ENCODE measurements around the gene ANKRD11. TPM values are rescaled to one million over a fixed set of nuclear protein-coding genes. Genes with fewer than 3 reads are reported as not detected.

ANKRD11 gene
- total and polyA plus RNA-seq, 2 donors (not counting 1 experiment from before 2014, with no cell fraction given) = 41.5 to 71.2 TPM

- TF ChIP-seq EZH2 (IDR thresholded peaks at IDR 0.05; ENCODE audit: low read length, missing control alignments) = no peak
- TF ChIP-seq CTCF (conservative IDR thresholded peaks at IDR 0.05 in 1 of 2, IDR thresholded peaks at IDR 0.05 in 1 of 2; ENCODE audit: low read depth in 1 of 2, low read length in 2 of 2) = no peak
- Histone ChIP-seq H3K4me1 (ENCODE audit: control insufficient read depth, extremely low read depth, insufficient read depth, low read length) (peaks cover 2% of the 10 kb centered on the region), H3K27me3 (ENCODE audit: control insufficient read depth, insufficient read depth, low read length) (no peaks in the 10 kb centered on the region), H3K9me3 (ENCODE audit: control insufficient read depth, insufficient read depth, low read depth, low read length) (peaks cover 2% of the 10 kb centered on the region), H3K36me3 (ENCODE audit: control insufficient read depth, insufficient read depth, low read length) (peaks cover 14% of the 10 kb centered on the region), H3K27ac (ENCODE audit: insufficient read depth, low read length) (no peak overlapping the region), H2AFZ (ENCODE audit: low read length) (no peak overlapping the region), H3K79me2 (ENCODE audit: control insufficient read depth, insufficient read depth, low read length) (peaks cover 13% of the 10 kb centered on the region), H4K20me1 (ENCODE audit: control insufficient read depth, extremely low read depth, insufficient read depth, low read length) (no peaks in the 10 kb centered on the region), H3K9ac (ENCODE audit: insufficient read depth, low read length) (no peak overlapping the region), H3K4me3 (replicated peaks in 1 of 4; ENCODE audit: control extremely low read depth in 1 of 4, insufficient read depth in 1 of 4, low read depth in 3 of 4, low read length in 4 of 4) (no peak overlapping the region), H3K4me2 (ENCODE audit: extremely low read depth, insufficient read depth, low read length) (no peak overlapping the region)
- DNase-seq (ENCODE audit: low read depth in 2 of 2) = no peak
Measured at GRCh38 chr16:89221604-89222003, 268.8 kb downstream of the ANKRD11 start.

- Histone ChIP-seq H3K9me3 (ENCODE audit: control insufficient read depth, insufficient read depth, low read depth, low read length) (no peaks in the 10 kb centered on the region), H3K36me3 (ENCODE audit: control insufficient read depth, insufficient read depth, low read length) (peaks cover 9% of the 10 kb centered on the region), H2AFZ (ENCODE audit: low read length) (no peak overlapping the region), H3K9ac (ENCODE audit: insufficient read depth, low read length) (no peak overlapping the region), H3K79me2 (ENCODE audit: control insufficient read depth, insufficient read depth, low read length) (peaks cover 13% of the 10 kb centered on the region), H4K20me1 (ENCODE audit: control insufficient read depth, extremely low read depth, insufficient read depth, low read length) (no peaks in the 10 kb centered on the region), H3K4me2 (ENCODE audit: extremely low read depth, insufficient read depth, low read length) (no peak overlapping the region), H3K27ac (ENCODE audit: insufficient read depth, low read length) (no peak overlapping the region), H3K27me3 (ENCODE audit: control insufficient read depth, insufficient read depth, low read length) (no peaks in the 10 kb centered on the region), H3K4me3 (replicated peaks in 1 of 4; ENCODE audit: control extremely low read depth in 1 of 4, insufficient read depth in 1 of 4, low read depth in 3 of 4, low read length in 4 of 4) (no peak overlapping the region), H3K4me1 (ENCODE audit: control insufficient read depth, extremely low read depth, insufficient read depth, low read length) (peaks cover 2% of the 10 kb centered on the region)
- no peak for DNase-seq (ENCODE audit: low read depth in 2 of 2)
- TF ChIP-seq CTCF (conservative IDR thresholded peaks at IDR 0.05 in 1 of 2, IDR thresholded peaks at IDR 0.05 in 1 of 2; ENCODE audit: low read depth in 1 of 2, low read length in 2 of 2) = no peak
- TF ChIP-seq EZH2 (IDR thresholded peaks at IDR 0.05; ENCODE audit: low read length, missing control alignments) = no peak
Measured at GRCh38 chr16:89219365-89219764, 271.0 kb downstream of the ANKRD11 start.

Other genes with a start within 250 kb of the ANKRD11 start
- 83.5 and 107 TPM in 2 replicates for gene SPG7, start 17.8 kb upstream of the ANKRD11 start, total RNA-seq
- gene SPG7, start 17.8 kb upstream of the ANKRD11 start, polyA plus RNA-seq = 35.1 and 53.3 TPM in 2 replicates
- gene RPL13, start 70.1 kb upstream of the ANKRD11 start, total RNA-seq = 3,823 and 3,824 TPM in 2 replicates
- 1,441 and 1,442 TPM in 2 replicates for gene RPL13, start 70.1 kb upstream of the ANKRD11 start, polyA plus RNA-seq
- 13.1 and 53.0 TPM in 2 replicates for gene CPNE7, start 85.2 kb upstream of the ANKRD11 start, total RNA-seq
- gene CPNE7, start 85.2 kb upstream of the ANKRD11 start, polyA plus RNA-seq = 10.2 and 14.5 TPM in 2 replicates
- under 0.01 and 0.17 TPM in 2 replicates for gene DPEP1, start 123.1 kb upstream of the ANKRD11 start, total RNA-seq
- gene DPEP1, start 123.1 kb upstream of the ANKRD11 start, polyA plus RNA-seq = not detected in 2 replicates
- 60.9 and 66.2 TPM in 2 replicates for gene CHMP1A, start 167.1 kb upstream of the ANKRD11 start, total RNA-seq
- gene CHMP1A, start 167.1 kb upstream of the ANKRD11 start, polyA plus RNA-seq = 61.0 and 65.3 TPM in 2 replicates
- gene SPATA33, start 167.3 kb upstream of the ANKRD11 start, total RNA-seq = 1.5 and 2.0 TPM in 2 replicates
- 2.8 and 5.2 TPM in 2 replicates for gene SPATA33, start 167.3 kb upstream of the ANKRD11 start, polyA plus RNA-seq
- gene CDK10, start 196.1 kb upstream of the ANKRD11 start, total RNA-seq = 37.5 and 41.9 TPM in 2 replicates
- gene CDK10, start 196.1 kb upstream of the ANKRD11 start, polyA plus RNA-seq = 22.9 and 27.3 TPM in 2 replicates
- gene SPATA2L, start 211.1 kb upstream of the ANKRD11 start, total RNA-seq = 7.3 and 10.3 TPM in 2 replicates
- 1.7 and 1.8 TPM in 2 replicates for gene SPATA2L, start 211.1 kb upstream of the ANKRD11 start, polyA plus RNA-seq
- 7.2 and 13.0 TPM in 2 replicates for gene VPS9D1, start 230.3 kb upstream of the ANKRD11 start, total RNA-seq
- 6.3 and 6.4 TPM in 2 replicates for gene VPS9D1, start 230.3 kb upstream of the ANKRD11 start, polyA plus RNA-seq
- gene ZNF276, start 231.0 kb upstream of the ANKRD11 start, total RNA-seq = 12.7 and 12.8 TPM in 2 replicates
- gene ZNF276, start 231.0 kb upstream of the ANKRD11 start, polyA plus RNA-seq = 6.2 and 7.3 TPM in 2 replicates